IPS-20b (cell line): ENCODE data around the gene AMN.
"Not testable (repeated sequence)": the region's sequence is repeated elsewhere in the genome, so short reads cannot be mapped to it uniquely, and the experiment has no call there.

ENCODE experiments used
- H3K27ac ChIP-seq: one replicate; pipeline ENCODE4 v1.5.1; 2013; ENCODE audit warnings: low read length
- H3K27me3 ChIP-seq: 2 replicates; pipeline ENCODE4 v1.6.1; 2013; ENCODE audit warnings: mild to moderate bottlenecking, low read length, inconsistent platforms; ENCODE audit not compliant: insufficient read depth
- H3K36me3 ChIP-seq: 2 replicates; pipeline ENCODE4 v1.6.1; 2013; ENCODE audit warnings: low read depth, mild to moderate bottlenecking, inconsistent platforms, low read length, moderate library complexity; ENCODE audit not compliant: insufficient read depth
- H3K4me1 ChIP-seq: 2 replicates; pipeline ENCODE4 v1.6.1; 2013; ENCODE audit warnings: mild to moderate bottlenecking, control low read depth, inconsistent platforms, low read length, moderate library complexity; ENCODE audit not compliant: insufficient read depth
- H3K4me3 ChIP-seq: 2 replicates; pipeline ENCODE4 v1.5.1; 2013; ENCODE audit warnings: mild to moderate bottlenecking, low read length, inconsistent platforms
- H3K9ac ChIP-seq: 2 replicates; pipeline ENCODE4 v1.6.1; 2013; ENCODE audit warnings: low read depth, mild to moderate bottlenecking, inconsistent platforms, low read length, moderate library complexity
- H3K9me3 ChIP-seq: 2 replicates; pipeline ENCODE4 v1.6.1; 2013; ENCODE audit warnings: mild to moderate bottlenecking, low read depth, low read length, inconsistent platforms; ENCODE audit not compliant: insufficient read depth

Gene AMN

GRCh38 chr14:102888748-102889147, 33.7 kb upstream of the AMN start:
- Histone ChIP-seq H3K9ac (no peak overlapping the region), H3K4me3 (no peak overlapping the region), H3K27me3 (no peaks in the 10 kb centered on the region), H3K9me3 (no peaks in the 10 kb centered on the region), H3K4me1 (no peaks in the 10 kb centered on the region), H3K36me3 (no peaks in the 10 kb centered on the region; the same call in 1 of the 2 replicates), H3K27ac (no peak overlapping the region)

GRCh38 chr14:102889615-102890014, 32.8 kb upstream of the AMN start:
- no peak overlapping the region for H3K27ac ChIP-seq
- H3K4me1 ChIP-seq = no peaks in the 10 kb centered on the region
- H3K9ac ChIP-seq = no peak overlapping the region
- no peaks in the 10 kb centered on the region for H3K27me3 ChIP-seq
- no peaks in the 10 kb centered on the region for H3K9me3 ChIP-seq
- H3K36me3 ChIP-seq = no peaks in the 10 kb centered on the region; the same call in 1 of the 2 replicates
- no peak overlapping the region for H3K4me3 ChIP-seq

DNA sequence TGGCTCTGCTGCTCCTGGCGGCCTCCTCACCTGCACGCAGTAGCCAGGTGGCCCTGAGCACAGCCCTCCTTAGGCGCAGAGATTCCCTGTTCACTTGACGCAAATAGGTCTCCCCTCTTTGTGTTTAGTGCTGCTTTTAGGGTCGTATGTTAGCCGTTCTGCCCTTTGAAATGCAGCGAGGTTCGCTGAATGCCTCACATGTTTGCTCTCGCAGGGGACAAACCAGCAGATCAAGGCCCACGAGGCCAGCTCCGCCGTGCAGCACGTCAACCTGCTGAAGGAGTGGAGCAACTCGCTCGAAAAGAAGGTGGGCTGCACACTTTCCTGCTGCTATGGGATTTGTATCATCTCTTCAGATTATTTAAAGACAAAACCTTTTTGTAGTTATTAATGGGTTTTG, 31.4 kb upstream of the AMN start:
- no peak overlapping the region for H3K4me3 ChIP-seq
- no peaks in the 10 kb centered on the region; the same call in 1 of the 2 replicates for H3K36me3 ChIP-seq
- H3K9me3 ChIP-seq = no peaks in the 10 kb centered on the region
- H3K27ac ChIP-seq = no peak overlapping the region
- no peaks in the 10 kb centered on the region for H3K27me3 ChIP-seq
- H3K9ac ChIP-seq = no peak overlapping the region
- H3K4me1 ChIP-seq = no peaks in the 10 kb centered on the region

DNA sequence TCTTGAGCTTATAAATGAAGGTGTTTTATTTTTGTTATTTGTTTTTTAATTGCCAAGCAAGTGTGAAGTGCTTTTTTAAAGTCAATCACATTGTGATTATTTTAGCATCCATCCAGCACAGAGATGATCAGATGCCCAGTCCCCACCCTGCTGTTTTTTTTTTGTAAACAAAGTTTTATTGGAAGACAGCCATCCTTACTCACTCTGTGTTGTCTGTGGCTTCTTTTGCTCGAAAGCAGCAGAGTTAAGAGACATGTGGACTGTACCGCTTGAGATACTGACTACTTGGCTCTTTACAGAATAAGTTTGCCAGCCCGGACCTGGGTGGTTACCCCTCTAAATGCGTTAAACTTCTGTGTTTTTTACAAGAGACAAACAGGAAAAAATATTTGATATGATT, 30.9 kb upstream of the AMN start:
- Histone ChIP-seq H3K27ac (no peak overlapping the region), H3K27me3 (no peaks in the 10 kb centered on the region), H3K4me3 (no peak overlapping the region), H3K9ac (no peak overlapping the region), H3K9me3 (no peaks in the 10 kb centered on the region), H3K36me3 (no peaks in the 10 kb centered on the region), H3K4me1 (no peaks in the 10 kb centered on the region)

GRCh38 chr14:102892651-102893050, 29.8 kb upstream of the AMN start:
- Histone ChIP-seq H3K9me3 (no peaks in the 10 kb centered on the region), H3K36me3 (no peaks in the 10 kb centered on the region), H3K4me1 (no peaks in the 10 kb centered on the region), H3K27me3 (no peaks in the 10 kb centered on the region), H3K27ac (no peak overlapping the region), H3K4me3 (no peak overlapping the region), H3K9ac (no peak overlapping the region)

GRCh38 chr14:102893452-102893851, 29.0 kb upstream of the AMN start:
- H3K27me3 ChIP-seq = no peaks in the 10 kb centered on the region
- no peaks in the 10 kb centered on the region for H3K4me1 ChIP-seq
- no peak overlapping the region for H3K27ac ChIP-seq
- H3K36me3 ChIP-seq = no peaks in the 10 kb centered on the region
- H3K9ac ChIP-seq = no peak overlapping the region
- no peak overlapping the region for H3K4me3 ChIP-seq
- H3K9me3 ChIP-seq = no peaks in the 10 kb centered on the region

GRCh38 chr14:102896735-102897134, 25.7 kb upstream of the AMN start:
- H3K4me3 ChIP-seq, H3K9ac ChIP-seq, H3K4me1 ChIP-seq, H3K36me3 ChIP-seq, H3K27me3 ChIP-seq, H3K27ac ChIP-seq, H3K9me3 ChIP-seq: not testable (repeated sequence)

GRCh38 chr14:102897299-102898027, 25.0 kb upstream of the AMN start:
- Histone ChIP-seq H3K27me3 (no peaks in the 10 kb centered on the region), H3K9me3 (no peaks in the 10 kb centered on the region), H3K9ac (no peak overlapping the region), H3K4me1 (no peaks in the 10 kb centered on the region), H3K4me3 (no peak overlapping the region), H3K36me3 (no peaks in the 10 kb centered on the region), H3K27ac (no peak overlapping the region)

- no peak overlapping the region for H3K27ac ChIP-seq
- H3K4me1 ChIP-seq = no peaks in the 10 kb centered on the region
- no peak overlapping the region for H3K9ac ChIP-seq
- H3K27me3 ChIP-seq = no peaks in the 10 kb centered on the region
- H3K9me3 ChIP-seq = no peaks in the 10 kb centered on the region
- H3K36me3 ChIP-seq = no peaks in the 10 kb centered on the region
- no peak overlapping the region for H3K4me3 ChIP-seq
Measured at GRCh38 chr14:102898298-102898697, 24.2 kb upstream of the AMN start.

DNA sequence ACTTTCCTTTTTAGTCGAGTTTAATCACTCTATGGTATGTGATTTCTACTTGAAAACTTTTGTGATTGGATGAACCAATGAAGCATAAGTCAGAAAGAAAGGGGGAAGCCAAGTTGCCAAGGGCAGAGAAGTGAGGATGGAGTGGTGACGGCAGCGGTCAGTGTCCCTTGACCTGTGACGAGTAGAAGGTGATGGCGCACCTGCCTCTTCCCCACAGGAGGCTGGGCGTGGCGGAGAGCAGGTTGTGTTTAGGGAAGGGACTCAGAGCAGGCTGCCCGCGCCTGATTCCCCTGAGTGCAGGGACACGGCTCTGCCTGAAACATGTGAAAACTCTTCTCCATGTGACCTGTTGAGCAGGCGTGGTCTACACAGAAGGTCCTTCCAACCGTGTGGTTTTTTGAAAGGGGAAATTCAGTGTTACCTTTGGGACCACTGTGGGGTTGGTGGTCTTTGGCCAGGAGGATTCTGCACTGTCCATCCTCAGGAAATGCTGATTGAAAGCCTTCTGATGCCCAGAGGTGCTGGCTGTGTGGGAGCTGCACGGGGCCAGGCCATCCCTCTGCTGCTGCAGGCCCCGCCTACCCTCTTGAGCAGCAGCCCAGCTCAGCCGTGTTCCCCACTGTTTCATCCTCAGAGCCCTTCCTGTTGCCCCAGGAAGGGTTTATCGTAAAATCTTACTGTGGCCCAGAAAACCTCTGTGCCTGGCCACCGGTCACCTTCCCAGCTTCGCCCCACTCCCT, 23.5 kb upstream of the AMN start:
- H3K27ac ChIP-seq = no peak overlapping the region
- H3K27me3 ChIP-seq = no peaks in the 10 kb centered on the region
- H3K9me3 ChIP-seq = no peaks in the 10 kb centered on the region
- H3K4me1 ChIP-seq = no peaks in the 10 kb centered on the region
- no peak overlapping the region for H3K4me3 ChIP-seq
- no peak overlapping the region; the same call in 1 of the 2 replicates for H3K9ac ChIP-seq
- no peaks in the 10 kb centered on the region; the same call in 1 of the 2 replicates for H3K36me3 ChIP-seq

GRCh38 chr14:102899516-102899900, 23.0 kb upstream of the AMN start:
- no peaks in the 10 kb centered on the region for H3K4me1 ChIP-seq
- H3K36me3 ChIP-seq = no peaks in the 10 kb centered on the region; the same call in 1 of the 2 replicates
- no peak overlapping the region for H3K27ac ChIP-seq
- H3K9me3 ChIP-seq = no peaks in the 10 kb centered on the region
- H3K4me3 ChIP-seq = no peak overlapping the region
- no peaks in the 10 kb centered on the region for H3K27me3 ChIP-seq
- H3K9ac ChIP-seq = no peak overlapping the region; the same call in 1 of the 2 replicates
